GM18502 (cell line): Measurements from ENCODE around the gene ARHGEF37.
"Not testable (repeated sequence)": the region's sequence is repeated elsewhere in the genome, so short reads cannot be mapped to it uniquely, and the experiment has no call there.

ENCODE experiments used
- ATAC-seq: cut with Tn5 transposase; IDR thresholded peaks from one replicate; pipeline ENCODE4 v1.9.1; 2021; ENCODE audit warnings: mild to moderate bottlenecking; ENCODE audit not compliant: unreplicated experiment, poor library complexity

ARHGEF37 gene

DNA sequence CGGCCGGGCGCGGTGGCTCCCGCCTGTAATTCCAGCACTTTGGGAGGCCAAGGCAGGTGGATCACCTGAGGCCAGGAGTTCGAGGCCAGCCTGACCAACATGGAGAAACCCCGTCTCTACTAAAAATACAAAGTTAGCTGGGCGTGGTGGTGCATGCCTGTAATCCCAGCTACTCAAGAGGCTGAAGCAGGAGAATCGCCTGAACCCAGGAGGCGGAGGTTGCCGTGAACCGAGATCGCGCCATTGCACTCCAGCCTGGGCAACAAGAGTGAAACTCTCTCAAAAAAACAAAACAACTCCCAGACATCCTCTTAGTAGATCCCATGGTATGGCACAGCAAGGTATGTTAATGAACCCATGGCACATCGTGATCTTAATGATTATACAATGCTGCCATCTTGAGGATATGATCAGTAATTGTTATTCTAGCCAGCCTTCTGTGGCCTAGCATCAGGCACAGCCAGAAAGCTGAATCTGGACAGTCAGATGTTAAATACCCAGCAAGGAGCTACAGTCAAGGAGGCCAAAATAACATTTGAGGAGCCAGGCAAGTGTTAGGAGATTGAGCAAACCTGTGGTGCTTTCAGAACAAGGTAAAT lies 16.7 kb upstream of the ARHGEF37 start:
- peak; percentile 94 for ATAC-seq

DNA sequence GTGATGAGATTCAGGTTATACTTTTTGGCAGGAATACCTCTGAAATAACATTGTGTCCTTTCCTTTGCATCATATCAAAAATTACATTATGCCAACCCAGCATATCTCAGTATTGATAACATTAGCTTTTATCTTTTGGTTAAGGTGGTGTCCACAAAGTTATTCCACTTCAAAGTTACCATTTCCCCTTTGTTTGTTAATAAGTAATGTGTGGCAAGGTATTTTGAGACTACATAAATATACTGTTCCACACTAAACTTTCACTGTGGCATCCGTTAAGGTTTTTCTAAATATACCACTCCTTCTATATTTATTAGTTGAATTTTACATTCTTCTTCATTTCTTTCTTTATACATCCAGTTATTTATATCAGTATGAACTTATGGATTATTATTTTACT lies 14.1 kb upstream of the ARHGEF37 start:
- ATAC-seq = no peak

DNA sequence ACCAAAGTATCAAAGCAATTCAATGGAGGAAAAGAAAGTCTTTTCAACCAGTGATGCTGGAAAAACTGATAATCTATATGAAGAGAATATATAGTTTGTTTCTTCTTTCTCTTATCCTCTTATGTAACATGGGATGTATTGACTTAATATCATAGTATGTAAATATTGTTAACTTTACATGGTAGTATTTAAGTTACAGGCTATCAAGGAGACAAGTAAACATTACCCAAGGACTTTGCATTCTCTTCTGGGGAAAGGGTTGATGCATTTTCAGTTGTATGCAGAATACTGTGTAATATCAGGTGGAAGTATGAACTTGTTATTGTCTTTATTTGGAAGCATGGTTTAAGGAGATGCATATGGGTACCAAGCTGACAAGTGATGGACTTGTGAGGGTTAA lies 9.1 kb upstream of the ARHGEF37 start:
- no peak for ATAC-seq

DNA sequence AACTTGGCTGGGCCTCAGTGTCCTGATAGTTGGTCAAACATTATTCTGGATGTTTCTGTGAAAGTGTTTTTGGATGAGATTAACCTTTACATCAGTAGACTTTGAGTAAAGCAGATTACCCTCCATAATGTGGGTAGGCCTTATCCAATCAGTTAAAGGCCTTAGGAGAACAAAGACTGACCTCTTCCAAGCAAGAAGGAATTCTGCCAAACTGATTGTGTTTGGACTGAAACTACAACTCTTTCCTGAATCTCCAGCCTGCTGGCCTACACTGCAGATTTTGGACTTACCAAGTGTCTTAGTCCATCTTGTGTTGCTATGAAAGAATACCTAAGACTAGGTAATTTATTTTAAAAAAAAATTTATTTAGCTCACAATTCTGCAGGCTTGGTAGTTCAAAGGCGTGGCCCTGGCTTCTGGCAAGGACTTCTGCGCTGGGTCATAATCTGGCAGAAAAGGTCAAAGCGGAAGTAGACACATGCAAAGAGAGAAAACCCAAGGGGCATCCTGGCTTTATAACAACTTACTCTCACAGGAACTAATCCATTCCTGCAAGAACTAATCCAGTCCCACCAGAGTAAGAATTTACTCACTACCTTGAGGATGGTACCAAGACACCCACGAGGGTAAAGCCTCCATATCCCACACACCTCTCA lies 8.6 kb upstream of the ARHGEF37 start:
- ATAC-seq = no peak

DNA sequence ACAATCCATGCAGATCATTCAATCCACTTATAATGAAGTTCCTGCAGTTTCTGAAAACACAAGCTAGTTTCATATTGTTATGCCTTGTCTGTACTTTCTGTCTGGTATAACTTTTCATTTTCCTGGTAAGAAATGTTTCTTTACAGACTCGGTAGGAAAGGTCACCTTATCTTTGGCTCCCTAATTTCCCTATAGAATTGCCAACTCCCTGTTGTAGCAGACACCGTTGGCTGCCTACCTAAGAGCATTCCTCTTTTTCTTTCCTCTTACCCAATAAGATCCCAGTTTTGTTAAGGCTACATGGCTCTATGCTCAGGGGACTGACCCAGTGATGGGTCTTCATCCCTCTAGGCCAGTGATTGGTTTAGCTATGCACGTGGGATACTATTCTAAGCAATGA lies 6.2 kb upstream of the ARHGEF37 start:
- ATAC-seq = no peak

DNA sequence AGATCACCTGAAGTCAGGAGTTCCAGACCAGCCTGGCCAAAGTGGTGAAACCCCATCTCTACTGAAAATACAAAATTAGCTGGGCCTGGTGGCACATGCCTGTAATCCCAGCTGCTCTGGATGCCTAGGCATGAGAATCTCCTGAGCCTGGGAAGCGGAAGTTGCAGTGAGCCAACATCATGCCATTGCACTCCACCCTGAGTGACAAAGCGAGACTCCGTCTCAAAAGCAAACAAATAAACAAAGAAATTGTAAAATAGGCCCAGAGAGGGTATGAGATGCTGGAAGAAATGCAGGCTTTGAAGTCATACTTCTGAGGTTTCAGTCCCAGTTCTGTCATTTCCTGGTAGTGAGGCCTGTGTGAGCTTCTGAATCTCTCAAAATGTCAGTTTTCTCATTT lies 5.3 kb upstream of the ARHGEF37 start:
- no peak for ATAC-seq

DNA sequence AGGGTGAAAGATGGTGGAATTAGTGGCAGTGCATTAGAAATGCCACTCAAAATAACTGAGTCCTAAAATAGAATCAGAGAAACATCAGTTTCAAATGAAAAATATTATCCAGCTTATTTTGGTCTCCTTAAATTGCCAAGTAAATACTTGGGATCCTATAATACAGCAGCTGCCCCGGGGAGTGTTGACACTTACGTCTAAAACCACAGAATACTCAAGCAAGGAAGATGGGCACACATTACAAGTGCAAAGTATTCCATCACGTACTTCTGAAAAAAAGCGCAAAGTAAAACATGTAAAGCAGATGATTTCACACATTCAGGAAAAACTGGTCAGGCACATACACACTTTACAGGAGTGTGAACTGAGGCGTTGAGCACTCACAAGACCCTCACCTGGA lies 2.4 kb upstream of the ARHGEF37 start:
- ATAC-seq = no peak

DNA sequence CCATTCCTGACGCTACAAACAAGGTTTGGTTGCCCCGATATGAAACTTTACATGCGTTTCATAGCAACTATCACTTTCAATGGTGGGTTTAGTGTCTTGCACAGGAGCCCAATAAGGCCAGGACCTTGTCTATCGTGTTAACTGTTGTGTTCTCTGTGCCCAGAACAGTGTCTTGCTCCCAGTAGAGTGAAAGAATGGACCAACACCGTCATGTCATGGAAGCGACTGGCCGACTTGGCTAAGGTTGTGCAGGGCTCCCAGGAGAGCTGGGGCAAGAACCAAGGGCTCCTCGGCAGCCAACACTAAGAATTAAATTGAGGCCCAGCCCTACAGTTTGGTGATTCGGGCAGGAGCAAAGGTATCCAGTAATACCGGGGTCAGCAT lies 498 bp upstream of the ARHGEF37 start:
- ATAC-seq = no peak

DNA sequence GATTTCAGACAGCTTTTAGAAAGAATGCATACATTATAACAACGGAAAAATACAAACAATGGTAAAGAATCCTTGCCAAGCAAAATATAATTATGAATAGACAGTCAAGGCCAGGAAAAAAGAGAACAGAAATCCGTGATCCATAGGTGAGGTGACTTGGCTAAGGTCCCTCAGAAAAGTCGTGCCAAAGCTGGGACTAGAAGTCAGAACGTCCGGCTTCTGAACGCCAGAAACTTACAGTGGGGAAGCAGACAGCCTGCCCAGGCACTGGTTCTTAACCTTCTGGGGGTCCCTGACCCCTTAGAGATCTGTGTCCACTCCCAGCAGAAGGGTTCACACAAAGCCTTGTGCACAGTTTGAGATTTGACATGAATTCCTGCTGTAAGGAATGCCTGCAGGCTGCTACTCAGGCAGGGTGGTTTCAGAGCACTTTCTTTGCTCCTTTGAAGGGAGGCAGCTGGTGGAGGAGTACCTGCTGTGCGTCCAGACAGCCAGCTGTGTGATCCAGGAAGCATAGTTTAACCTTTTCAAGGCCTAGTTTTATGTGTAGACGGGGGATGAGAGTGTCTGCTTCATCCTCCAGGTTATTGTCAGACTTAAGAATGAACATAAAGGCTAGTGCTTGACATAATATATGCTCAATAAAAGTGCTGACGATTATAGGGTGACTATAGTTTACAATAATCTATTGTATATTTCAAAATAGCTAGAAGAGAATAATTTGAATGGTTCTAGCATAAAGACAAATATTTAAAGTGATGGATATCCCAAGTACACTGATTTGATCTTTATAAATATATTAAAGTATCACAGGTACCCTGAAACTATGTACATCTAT lies 852 bp downstream of the ARHGEF37 start:
- ATAC-seq = no peak

DNA sequence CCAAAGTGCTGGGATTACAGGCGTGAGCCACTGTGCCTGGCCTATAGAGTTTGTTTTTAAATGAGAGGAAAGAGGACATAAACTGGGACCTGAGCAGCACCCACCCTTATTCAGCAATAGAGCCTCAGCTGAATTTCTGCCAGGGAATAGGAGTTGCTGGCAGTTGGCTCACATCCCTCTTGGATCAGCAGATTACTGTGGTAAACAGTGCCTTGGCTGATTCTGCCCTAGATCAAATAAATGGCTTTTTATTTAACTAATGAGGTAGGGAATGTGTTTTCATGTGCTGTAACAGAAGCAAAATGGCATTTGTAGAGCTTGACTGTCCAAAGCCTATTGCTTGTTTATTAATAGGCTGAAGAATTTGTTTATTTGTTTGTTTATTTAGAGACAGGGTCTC lies 2.1 kb downstream of the ARHGEF37 start:
- ATAC-seq = no peak

DNA sequence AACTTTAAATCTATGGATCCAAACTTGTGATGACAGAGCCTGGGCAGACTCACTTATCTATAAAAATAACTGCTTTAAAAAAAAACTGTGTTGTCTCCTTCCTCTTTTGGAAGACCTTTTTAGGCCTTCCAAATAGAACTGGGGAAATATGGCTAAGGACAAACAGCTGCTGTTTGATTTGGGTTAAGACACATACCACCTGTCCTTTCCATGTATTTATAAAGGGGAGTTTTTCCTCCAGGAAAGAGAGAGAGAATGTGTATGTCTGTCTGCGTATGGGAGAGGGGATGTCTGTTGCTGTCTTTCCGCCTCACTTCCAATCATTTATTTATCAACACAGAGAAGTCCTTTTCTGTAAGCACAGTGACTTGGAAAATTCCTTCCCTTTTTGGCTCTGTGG lies 2.8 kb downstream of the ARHGEF37 start:
- no peak for ATAC-seq

DNA sequence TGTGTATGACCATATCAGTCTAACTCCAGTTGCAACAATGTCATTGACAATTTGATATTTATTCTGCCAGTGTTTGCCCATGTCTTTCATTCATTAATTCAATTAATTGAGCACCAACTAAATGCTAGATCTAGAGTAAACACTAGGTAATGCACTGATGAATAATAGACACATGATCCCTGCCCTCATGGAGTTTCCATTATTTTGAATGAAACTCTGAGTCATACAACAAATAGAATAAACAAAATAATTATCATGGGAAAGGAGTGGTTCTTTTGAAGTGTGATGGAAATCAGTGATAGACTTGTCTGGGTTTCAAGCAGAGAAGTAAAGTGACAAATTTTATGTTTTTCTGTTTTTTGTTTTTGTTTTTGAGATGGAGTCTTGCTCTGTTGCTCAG lies 4.6 kb downstream of the ARHGEF37 start:
- ATAC-seq = no peak

DNA sequence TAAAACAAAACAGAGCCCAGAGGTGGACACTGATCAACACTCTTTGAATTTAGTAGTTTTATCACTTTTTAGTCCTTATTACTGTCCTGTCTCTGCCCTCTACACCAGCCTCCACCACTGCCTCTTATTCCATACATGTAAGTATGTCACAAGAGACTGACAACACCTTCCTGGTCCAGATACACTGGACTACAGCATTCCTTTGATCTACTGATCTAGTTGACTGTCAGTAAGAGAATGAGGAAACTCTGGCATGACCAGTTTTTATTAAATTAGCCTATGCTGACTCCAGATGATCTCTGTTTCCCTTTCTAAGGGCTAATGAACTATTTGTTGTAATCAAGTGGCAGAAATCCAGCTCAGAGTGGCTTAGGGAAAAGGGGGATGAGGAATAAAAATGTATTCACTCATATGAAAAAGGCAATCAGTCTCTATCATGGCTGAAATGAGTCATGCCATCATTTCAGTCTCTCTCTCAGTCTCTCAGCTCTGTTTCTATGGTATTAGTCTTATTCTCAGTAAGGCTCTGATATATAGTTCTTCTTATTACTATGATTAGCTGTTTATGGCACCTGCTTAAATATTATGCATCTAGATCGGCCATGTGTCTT lies 5.5 kb downstream of the ARHGEF37 start:
- peak; percentile 52 for ATAC-seq

DNA sequence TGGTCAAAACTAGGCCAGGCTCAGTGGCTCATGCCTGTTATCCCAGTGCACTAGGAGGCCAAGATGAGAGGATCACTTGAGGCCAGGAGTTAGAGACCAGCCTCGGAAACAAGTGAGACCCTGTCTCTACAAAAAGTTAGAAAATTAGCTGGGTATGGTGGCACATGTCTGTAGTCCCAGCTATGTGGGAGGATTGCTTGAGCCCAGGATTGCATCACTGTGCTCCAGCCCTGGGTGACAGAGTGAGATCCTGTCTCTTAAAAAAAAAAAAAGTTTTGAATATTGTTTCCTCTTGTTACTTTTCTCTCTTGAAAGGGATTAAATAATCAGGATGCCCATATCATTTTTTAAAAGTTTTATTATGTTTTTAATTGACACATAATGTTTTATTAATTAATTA lies 7.6 kb downstream of the ARHGEF37 start:
- ATAC-seq = no peak

DNA sequence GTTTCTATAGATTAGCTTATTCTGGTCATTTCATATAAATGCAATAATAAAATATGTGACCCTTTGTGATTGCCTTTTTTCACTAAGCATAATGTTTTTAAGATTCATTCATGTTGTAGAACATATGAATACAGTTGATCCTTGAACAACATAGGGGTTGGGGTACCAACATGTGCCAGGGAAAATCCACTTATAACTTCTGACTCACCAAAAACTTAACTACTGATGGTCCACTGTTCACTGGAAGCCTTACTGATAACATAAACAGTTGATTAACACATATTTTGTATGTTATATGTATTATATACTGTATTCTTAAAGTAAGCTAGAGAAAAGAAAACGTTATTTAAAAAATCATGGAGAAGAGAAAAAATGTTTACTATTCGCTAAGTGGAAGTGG lies 12.1 kb downstream of the ARHGEF37 start:
- ATAC-seq = no peak

DNA sequence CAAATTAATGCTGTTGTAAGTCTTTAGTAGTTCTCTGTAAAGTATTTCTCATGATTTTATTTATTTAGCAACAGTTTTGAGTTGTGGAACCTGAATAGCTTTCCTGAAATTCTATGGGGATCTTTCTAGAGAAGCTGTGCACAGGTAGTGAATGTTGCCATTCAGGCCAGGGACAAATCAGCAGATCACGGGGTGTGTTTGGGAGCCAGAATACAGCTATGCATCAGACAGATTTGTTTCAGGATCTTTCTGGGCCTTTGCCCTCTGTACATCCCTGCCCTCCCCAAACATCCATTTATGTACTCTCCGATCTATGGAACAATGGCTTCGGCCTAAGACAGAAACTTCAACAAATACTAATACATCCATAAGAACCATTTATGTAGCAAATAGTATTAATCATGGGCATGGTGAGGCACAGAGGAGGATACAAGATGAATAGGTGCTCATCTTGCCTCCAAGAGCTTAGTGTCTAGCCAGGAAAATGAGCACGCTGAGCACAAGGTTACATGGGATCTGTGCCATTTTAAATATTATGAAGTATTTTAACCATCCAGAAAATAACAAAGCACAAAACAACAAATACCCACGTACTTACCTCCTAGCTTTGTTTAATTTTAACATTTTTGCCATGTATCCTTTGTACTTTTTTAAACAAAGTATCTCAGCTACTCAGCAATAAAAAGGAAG lies 13.1 kb downstream of the ARHGEF37 start:
- no peak for ATAC-seq

DNA sequence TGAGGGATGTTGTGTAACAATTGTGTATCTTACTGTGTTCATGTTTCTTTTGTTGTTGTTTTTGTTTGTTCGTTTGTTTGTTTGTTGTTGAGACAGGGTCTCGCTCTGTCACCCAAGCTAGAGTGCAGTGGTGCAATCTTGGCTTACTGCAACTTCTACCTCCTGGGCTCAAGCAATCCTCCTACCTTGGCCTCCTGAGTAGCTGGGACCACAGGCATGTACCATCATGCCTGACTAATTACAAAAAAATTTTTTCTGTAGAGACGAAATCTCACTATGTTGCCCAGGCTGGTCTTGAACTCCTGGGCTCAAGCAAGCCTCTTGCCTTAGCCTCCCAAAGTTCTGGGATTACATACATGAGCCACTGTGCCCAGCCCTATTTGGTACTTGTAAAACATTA lies 13.8 kb downstream of the ARHGEF37 start:
- ATAC-seq = not testable (repeated sequence)

DNA sequence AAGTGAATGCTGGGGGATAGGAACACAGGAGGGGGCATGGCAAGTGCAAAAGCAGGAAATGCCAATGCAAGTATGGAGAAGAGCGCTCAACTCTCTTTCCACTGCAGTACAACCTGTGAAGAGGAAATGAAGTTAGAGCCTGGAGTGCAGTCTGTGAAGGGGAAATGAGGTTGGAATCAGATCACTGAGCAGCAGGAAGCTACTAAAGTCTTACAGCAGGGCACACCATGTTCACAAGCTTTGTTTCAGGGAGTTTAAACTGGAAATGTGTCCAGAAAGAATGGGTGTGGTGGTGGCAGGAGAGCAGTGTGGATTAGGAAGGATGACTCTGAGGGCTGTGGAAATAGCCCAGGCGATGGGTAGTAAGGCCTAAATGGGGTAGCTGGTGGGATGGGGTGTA lies 15.4 kb downstream of the ARHGEF37 start:
- no peak for ATAC-seq

DNA sequence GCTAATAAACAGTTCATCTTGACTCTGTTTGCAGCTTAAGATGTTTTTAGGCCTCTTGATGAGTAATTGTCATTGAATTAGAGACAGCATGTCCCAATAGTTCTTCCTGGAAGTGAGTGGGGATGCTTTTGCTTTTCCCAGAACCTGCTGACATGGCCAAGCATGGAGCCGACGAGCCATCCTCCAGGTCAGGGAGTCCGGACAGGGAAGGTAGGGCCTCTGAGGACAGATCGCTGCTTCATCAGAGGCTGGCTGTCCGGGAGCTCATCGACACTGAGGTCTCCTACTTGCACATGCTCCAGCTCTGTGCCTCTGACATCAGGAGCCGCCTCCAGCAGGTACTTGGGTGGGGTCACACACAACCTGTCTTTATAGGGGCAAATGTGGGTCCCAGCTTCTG lies 16.3 kb downstream of the ARHGEF37 start:
- ATAC-seq = no peak

DNA sequence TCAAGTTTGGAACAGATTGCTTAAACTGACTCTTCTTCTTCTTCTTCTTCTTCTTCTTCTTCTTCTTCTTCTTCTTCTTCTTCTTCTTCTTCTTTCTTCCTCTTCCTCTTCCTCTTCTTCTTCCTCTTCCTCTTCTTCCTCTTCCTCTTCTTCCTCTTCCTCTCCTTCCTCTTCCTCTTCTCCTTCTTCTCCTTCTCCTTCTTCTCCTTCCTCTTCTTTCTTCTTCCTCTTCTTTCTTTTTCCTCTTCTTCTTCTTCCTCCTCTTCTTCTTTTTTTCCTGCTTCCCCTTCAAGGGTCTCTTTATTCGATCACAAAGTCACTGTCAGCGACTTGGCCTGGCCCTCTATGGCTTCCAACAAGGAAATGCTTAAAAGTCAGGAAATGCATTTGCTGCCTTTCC lies 16.9 kb downstream of the ARHGEF37 start:
- not testable (repeated sequence) for ATAC-seq

DNA sequence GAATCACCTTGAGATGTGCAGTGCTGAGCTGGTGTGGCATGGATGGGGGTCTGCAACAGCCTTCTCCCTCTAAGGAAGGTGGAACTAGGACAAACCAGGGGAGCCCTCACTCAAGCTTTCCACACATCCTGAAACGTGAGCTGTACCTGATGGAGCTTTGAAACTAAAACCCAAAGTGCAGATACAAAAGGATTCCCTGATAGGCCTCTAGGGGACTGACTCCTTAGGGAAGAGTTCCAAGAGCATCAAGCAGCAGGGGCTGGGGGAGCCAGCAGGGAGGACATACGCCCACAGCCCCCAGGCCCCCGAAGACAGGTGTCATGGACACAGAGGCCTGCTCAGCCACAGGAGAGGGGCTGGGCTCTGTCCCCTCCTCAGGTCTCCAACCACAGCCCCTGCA lies 17.7 kb downstream of the ARHGEF37 start:
- ATAC-seq = no peak
